ENCODE data around the gene ARHGAP4.

Gene ARHGAP4

DNA sequence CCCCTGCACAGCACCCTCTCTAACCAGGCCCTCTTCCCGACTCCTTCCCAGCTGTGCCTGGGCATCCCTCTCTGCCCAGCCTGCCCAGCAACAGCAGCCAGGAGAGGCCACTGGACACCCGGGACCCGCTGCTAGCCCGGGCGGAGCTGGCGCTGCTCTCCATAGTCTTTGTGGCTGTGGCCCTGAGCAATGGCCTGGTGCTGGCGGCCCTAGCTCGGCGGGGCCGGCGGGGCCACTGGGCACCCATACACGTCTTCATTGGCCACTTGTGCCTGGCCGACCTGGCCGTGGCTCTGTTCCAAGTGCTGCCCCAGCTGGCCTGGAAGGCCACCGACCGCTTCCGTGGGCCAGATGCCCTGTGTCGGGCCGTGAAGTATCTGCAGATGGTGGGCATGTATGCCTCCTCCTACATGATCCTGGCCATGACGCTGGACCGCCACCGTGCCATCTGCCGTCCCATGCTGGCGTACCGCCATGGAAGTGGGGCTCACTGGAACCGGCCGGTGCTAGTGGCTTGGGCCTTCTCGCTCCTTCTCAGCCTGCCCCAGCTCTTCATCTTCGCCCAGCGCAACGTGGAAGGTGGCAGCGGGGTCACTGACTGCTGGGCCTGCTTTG lies 20.5 kb downstream of the ARHGAP4 start:
- DNase-seq = no peak
- no peak for TF ChIP-seq CTCF (IDR thresholded peaks at IDR 0.05; ENCODE audit: low read depth, low read length)
- Histone ChIP-seq H3K36me3 (no peaks in the 10 kb centered on the region), H3K4me3 (ENCODE audit: low read depth, low read length) (no peak overlapping the region), H3K27me3 (no peaks in the 10 kb centered on the region), H3K9me3 (no peaks in the 10 kb centered on the region), H3K4me1 (peaks cover 32% of the 10 kb centered on the region)

DNA sequence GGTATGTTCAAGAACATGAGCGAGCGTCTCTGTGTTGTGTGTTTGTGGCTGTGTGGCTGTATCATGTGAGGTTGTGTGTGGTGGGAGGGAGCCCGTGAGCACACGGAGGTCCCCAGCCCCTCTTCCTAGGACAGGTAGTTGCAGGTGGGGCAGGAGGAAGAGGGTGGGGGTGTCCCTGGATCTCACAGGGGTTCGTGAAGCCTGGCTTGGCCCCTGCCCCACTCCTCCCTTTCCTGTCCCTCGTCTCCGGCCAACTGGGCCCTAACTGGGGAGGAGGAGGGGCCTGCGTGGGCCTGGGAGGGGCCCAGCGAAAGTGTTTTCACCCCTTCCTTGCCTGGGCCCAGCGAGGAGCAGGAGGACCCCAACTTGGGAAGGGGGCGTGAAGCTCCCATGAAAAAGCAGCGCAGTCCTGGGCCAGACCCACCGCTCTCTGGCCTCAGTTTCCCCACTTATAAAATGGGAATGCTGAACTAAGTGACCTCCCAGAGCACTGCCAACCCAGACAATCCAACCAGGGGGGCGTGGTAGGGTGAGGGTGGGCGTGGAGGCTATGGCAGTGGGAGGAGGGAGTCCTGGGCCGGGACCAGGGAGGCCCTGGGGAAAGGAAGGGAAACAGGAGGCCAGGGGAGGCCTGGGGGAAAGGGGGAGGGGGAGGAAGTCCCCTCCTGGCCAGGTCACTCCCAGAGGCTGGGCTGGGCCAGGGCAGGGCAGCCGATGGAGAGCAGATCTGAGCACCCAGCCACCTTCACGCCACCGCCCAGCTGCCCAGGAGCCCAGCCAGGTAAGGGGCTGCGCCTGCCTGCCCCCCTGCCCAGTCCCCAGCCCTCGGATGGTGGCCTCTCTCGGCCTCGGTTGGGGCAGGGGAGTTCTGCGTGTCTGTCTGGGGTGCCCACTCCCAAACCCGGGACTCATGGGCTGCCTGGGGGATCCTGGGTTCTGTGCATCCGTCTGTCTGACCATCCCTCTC lies 21.8 kb downstream of the ARHGAP4 start, which contains the start of gene AVPR2:
Gene AVPR2, plus strand, starts transcription at position 683 of the 967 bp plus-strand sequence. CDS start 473 bp downstream, outside the sequence.
- Histone ChIP-seq H3K27me3 (no peaks in the 10 kb centered on the region), H3K4me3 (ENCODE audit: low read depth, low read length) (no peak within 1 kb of the TSS), H3K9me3 (no peaks in the 10 kb centered on the region), H3K4me1 (peaks cover 31% of the 10 kb centered on the region), H3K36me3 (no peaks in the 10 kb centered on the region)
- TF ChIP-seq CTCF (IDR thresholded peaks at IDR 0.05; ENCODE audit: low read depth, low read length) = no peak
- DNase-seq = no peak

- Histone ChIP-seq H3K36me3 (no peaks in the 10 kb centered on the region), H3K27me3 (no peaks in the 10 kb centered on the region), H3K4me1 (peaks cover 25% of the 10 kb centered on the region), H3K9me3 (no peaks in the 10 kb centered on the region), H3K4me3 (ENCODE audit: low read depth, low read length) (no peak overlapping the region)
- DNase-seq = no peak
- no peak for TF ChIP-seq CTCF (IDR thresholded peaks at IDR 0.05; ENCODE audit: low read depth, low read length)
Observed at GRCh38 chrX:153903238-153903980, 22.7 kb downstream of the ARHGAP4 start.

DNA sequence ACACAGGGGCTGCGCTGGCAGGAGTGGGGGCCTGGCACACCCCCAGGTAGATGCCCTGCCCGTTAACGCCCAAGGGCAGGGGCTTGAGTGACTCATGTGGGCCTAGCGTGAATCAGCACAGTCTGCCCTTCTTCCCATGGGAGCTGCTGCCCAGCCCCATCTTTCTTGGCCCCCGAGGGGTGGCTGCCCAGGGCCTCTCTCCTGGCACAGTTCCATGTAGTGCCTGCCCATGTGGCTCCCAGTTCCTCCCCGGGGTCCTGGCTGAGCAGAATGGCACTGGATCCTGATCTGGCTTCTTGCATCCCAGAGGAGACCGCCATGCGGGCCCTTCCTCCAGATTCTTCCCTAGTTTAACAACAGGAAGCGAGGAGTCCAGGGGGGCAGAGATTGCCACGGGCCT lies 23.7 kb downstream of the ARHGAP4 start:
- H3K4me3 ChIP-seq (ENCODE audit: low read depth, low read length) = no peak overlapping the region
- H3K4me1 ChIP-seq = peaks cover 25% of the 10 kb centered on the region
- no peaks in the 10 kb centered on the region for H3K9me3 ChIP-seq
- DNase-seq = peak; percentile 65
- TF ChIP-seq CTCF (IDR thresholded peaks at IDR 0.05; ENCODE audit: low read depth, low read length) = no peak
- H3K27me3 ChIP-seq = no peaks in the 10 kb centered on the region
- no peaks in the 10 kb centered on the region for H3K36me3 ChIP-seq

DNA sequence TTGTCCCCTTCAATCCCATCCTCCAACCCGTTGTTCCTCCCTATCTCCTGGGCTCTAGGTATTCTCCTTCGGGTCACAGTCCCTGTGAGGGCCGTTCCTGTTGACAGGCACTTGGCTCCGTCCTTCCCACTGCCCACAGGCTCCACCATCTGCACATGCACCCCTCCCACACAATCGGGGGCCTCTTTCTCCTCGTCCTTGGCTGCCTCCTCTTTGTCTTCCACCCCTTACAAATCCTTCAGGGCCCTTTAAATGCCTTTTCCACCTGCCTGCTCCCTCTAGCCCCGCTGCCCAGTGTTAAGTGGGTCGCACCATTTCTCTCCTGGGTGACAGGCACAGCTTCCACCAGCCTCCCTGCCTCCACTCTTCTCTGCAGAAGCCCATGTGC lies 24.3 kb downstream of the ARHGAP4 start:
- no peaks in the 10 kb centered on the region for H3K36me3 ChIP-seq
- no peak for TF ChIP-seq CTCF (IDR thresholded peaks at IDR 0.05; ENCODE audit: low read depth, low read length)
- H3K4me3 ChIP-seq (ENCODE audit: low read depth, low read length) = no peak overlapping the region
- no peaks in the 10 kb centered on the region for H3K27me3 ChIP-seq
- DNase-seq = no peak
- peaks cover 25% of the 10 kb centered on the region for H3K4me1 ChIP-seq
- H3K9me3 ChIP-seq = no peaks in the 10 kb centered on the region
